GM11168 (cell line): ENCODE data around the gene MARCHF2.

Experiments
- in situ Hi-C: fragments of 300-500 bp; cut with MboI; formaldehyde crosslinking; loops from one replicate; pipeline ENCODE4 v1.12.0; 2022; ENCODE audit warnings: low sequenced_read_pairs; ENCODE audit not compliant: unreplicated experiment

MARCHF2 gene

GRCh38 chr19:8469613-8470368, 56.7 kb downstream of the MARCHF2 start:
- in situ Hi-C loops, result no loop called here

DNA sequence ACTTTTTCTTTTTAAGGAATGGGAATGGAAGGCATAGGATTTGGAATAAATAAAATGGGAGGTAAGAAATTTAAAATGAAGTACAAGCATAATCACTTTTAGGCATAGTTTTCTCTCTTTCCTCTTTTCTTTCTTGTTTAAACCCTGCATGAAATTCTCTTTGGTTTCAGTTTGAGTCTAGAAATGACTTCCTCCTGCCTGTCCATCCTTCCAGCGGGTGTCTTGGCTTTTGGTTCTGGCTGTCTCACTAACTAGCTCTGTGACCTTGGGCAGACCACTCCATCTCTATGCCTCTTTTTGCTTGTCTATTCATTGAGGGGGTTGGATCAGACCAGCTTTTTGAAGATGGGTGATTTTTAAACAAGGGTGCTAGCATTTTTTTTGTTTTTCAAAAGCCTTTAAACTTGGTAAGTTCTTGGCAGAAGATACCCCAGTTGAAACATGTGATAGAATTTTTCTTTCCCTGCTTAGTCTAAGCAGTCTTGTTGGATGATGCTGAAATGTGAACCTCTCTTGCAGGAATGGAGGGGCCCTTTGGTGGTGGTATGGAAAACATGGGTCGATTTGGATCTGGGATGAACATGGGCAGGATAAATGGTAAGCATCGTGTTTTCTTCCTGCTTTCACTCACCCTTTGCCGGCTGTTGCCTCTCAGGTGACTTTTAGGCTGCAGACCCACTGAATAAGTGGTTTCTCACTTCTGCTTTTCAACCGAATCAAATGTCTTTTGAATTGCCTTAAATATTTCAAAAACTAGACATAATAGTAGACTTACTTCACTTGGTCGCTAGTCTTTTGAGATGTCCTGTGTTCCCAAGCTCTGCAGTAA, 60.8 kb downstream of the MARCHF2 start:
- in situ Hi-C loops, result no loop called here

DNA sequence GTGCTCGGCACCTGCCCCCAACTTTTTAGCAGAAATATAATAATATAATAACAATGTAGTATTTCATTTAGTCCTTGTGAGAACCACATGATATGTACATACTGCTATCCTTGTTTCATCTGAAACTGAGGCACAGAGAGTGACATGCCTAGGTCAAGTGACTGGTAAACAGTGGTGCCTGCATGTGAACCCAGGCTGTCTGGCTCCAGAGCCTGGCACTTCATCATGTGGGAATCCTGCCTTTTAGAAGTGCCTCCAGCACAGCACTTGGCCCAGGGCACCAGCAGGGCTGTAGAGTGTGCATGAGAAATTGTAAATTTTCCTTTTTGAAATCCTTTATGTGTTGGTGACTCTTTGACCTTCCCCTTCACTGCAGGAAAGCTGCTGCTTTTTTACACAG, 61.9 kb downstream of the MARCHF2 start:
- in situ Hi-C loops, result no loop called here

DNA sequence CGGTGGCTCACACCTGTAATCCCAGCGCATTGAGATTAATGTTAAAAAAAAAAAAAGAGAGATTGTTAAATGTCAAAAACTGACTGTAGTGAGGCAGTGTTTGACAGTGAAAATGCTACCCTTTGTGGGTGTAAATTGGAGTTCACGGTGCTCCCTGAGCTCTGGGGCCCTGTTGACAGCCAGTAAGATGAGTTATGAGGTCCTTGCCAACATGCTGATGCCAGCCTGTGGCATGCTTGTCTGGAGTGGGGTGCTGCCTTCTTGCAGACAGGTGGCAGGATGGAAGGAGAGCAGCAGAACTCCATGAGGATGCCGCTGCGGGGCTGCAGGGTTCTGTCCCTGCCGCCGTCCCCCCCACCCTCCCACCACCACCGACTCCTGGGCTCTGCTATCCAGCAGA, 63.4 kb downstream of the MARCHF2 start:
- in situ Hi-C loops, result no loop called here

GRCh38 chr19:8477889-8478288, 64.8 kb downstream of the MARCHF2 start:
- in situ Hi-C loops, result no loop called here

- in situ Hi-C loops, result no loop called here
Measured at GRCh38 chr19:8478598-8478997, 65.5 kb downstream of the MARCHF2 start.

- in situ Hi-C loops, result no loop called here
Measured at GRCh38 chr19:8481201-8481600, 68.1 kb downstream of the MARCHF2 start.

DNA sequence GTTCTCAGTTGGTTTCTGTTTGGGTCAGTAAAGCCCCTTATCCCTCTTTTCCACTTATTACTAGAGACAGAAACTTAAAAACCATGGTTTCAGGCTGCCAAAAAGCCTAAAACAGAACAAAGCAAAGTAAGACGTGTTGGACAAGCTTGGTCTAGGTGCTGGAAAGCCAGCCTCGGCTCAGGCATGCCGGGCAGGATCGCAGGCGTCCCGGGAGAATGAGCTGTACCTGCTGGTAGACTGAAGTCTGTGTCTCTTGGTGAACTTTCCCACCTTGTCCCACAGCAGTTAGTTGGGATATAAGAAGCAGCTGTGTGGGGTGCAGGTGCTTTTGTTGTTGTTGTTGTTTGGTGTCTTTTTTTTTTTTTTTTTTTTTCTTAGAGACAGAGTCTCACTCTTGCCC, 68.5 kb downstream of the MARCHF2 start:
- in situ Hi-C loops, result no loop called here

GRCh38 chr19:8482696-8483095, 69.6 kb downstream of the MARCHF2 start:
- in situ Hi-C loops, result no loop called here

- in situ Hi-C loops, result no loop called here
Measured at GRCh38 chr19:8483165-8483564, 70.1 kb downstream of the MARCHF2 start.

DNA sequence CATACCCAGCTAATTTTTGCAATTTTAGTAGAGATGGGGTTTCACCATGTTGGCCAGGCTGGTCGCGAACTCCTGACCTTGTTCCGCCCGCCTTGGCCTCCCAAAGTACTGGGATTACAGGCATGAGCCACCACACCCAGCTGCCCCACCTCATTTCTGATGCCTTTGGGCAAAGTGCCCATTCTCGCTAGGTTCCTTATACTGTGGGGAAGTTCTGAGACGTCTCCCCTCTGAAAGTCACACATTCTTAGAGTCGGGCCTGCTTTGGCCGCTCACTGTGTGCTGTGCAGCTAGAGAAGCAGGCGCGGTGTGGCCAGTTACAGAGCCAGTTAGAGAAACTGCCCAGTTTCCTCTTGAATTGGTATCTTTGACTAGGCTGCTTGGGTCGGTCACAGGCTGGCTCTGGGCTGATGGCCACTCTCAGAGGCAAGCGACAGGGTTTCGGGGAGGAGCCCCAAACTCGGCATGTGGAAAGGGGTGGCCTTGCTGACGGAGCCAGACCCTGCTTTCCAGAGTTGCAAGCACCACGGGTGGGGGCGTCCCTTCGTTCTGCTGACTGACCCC, 71.3 kb downstream of the MARCHF2 start:
- in situ Hi-C loops, result no loop called here

DNA sequence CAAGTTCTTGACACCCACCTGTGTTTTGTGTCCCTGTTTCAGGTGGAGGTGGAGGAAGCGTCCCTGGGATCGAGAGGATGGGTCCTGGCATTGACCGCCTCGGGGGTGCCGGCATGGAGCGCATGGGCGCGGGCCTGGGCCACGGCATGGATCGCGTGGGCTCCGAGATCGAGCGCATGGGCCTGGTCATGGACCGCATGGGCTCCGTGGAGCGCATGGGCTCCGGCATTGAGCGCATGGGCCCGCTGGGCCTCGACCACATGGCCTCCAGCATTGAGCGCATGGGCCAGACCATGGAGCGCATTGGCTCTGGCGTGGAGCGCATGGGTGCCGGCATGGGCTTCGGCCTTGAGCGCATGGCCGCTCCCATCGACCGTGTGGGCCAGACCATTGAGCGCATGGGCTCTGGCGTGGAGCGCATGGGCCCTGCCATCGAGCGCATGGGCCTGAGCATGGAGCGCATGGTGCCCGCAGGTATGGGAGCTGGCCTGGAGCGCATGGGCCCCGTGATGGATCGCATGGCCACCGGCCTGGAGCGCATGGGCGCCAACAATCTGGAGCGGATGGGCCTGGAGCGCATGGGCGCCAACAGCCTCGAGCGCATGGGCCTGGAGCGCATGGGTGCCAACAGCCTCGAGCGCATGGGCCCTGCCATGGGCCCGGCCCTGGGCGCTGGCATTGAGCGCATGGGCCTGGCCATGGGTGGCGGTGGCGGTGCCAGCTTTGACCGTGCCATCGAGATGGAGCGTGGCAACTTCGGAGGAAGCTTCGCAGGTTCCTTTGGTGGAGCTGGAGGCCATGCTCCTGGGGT, 72.7 kb downstream of the MARCHF2 start:
- in situ Hi-C loops, result no loop called here

- in situ Hi-C loops, result no loop called here
Measured at GRCh38 chr19:8486661-8487136, 73.6 kb downstream of the MARCHF2 start.

DNA sequence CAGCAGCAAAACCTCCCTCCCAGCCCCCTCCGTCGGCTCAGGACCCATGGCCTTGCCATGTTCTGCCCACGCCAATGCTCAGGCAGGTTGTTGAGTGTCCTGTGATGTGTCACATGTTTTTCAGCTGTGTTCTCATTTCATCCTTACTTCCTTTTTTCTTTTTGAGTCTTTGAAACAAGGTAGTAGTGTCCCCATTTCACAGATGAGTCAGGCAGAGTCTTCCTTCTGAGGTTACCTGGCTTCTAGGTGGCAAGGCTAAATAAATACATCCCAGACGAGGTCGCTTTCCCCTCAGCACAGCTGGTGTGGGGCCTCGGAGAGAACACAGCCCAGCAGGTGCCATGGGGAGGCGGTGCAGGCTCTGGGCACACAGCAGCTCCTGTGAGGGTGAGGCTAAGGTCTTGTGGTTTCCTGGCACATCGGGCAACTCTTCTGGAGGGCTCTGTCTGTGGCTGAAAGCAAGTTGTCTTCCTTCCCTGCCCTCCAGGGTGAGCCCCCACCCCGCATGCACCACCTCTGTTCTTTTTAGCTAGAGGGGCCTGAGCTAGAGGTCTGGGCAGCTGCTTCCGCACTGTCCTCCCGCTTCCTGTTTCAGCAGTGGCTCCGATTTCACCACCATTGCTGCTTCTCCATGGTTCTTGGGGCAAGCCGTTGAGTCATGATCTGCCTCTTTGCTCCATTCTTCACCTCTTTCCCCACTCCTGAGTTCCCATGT, 74.2 kb downstream of the MARCHF2 start:
- in situ Hi-C loops, result no loop called here

DNA sequence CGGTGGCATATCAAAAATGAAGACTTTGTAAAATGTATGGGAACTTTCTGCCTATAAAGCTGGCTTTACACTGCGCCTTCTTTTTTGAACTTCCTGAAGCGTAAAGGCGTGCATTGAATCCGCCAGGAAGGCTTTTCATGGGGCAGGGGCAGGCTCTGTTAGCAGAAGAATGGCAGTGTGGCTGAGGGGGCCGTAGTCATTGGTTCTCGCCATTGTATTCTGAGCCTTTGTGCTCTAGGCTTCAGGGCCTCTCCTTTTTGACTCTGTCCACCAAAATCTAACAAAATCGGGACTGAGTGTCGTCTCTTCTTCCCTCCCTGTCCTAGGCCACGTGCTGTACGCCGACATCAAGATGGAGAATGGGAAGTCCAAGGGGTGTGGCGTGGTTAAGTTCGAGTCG, 75.3 kb downstream of the MARCHF2 start:
- in situ Hi-C loops, result no loop called here
